Dedifferentiated amniotic fluid mesenchymal stem cell (primary cell): Measurements from ENCODE around the gene HNRNPLL.

Source experiments
- DNase-seq: peaks from one replicate; pipeline ENCODE4 v3.0.0-alpha.2; 2016; ENCODE audit errors: extremely low spot score

HNRNPLL gene

GRCh38 chr2:38528008-38528442, 74.7 kb downstream of the HNRNPLL start:
- peak; percentile 32 for DNase-seq

GRCh38 chr2:38527338-38528007, 75.3 kb downstream of the HNRNPLL start:
- peak; percentile 36 for DNase-seq

- peak; percentile 50 for DNase-seq
These were observed 76.5 kb downstream of the HNRNPLL start for GRCh38 chr2:38526195-38526594.

- no peak for DNase-seq
These were observed 78.1 kb downstream of the HNRNPLL start for GRCh38 chr2:38524580-38524979.

- DNase-seq: no peak
These were observed 78.8 kb downstream of the HNRNPLL start for GRCh38 chr2:38523728-38524437.

- DNase-seq: no peak
These were observed 79.9 kb downstream of the HNRNPLL start for GRCh38 chr2:38522754-38523349.

GRCh38 chr2:38521835-38522234, 80.9 kb downstream of the HNRNPLL start:
- no peak for DNase-seq

- DNase-seq: no peak
These were observed 85.4 kb downstream of the HNRNPLL start for GRCh38 chr2:38517284-38517683.

- DNase-seq: no peak
These were observed 86.2 kb downstream of the HNRNPLL start for GRCh38 chr2:38516526-38516925.

GRCh38 chr2:38516122-38516521, 86.6 kb downstream of the HNRNPLL start:
- no peak for DNase-seq

- DNase-seq: no peak
These were observed 87.3 kb downstream of the HNRNPLL start for GRCh38 chr2:38515155-38516074.

GRCh38 chr2:38514603-38515154, 88.0 kb downstream of the HNRNPLL start:
- no peak for DNase-seq

GRCh38 chr2:38512211-38512610, 90.5 kb downstream of the HNRNPLL start:
- DNase-seq: no peak
